ENCODE data around the gene VPS50.

- TF ChIP-seq CTCF (IDR thresholded peaks at IDR 0.05) (no peak), EZH2 (IDR thresholded peaks at IDR 0.05; ENCODE audit: borderline replicate concordance, insufficient read depth, low read depth, low read length, poor library complexity, severe bottlenecking) (no peak)
These were observed 135.1 kb downstream of the VPS50 start for GRCh38 chr7:93367254-93367653.
